ENCODE results near the gene C11orf68.

DNA sequence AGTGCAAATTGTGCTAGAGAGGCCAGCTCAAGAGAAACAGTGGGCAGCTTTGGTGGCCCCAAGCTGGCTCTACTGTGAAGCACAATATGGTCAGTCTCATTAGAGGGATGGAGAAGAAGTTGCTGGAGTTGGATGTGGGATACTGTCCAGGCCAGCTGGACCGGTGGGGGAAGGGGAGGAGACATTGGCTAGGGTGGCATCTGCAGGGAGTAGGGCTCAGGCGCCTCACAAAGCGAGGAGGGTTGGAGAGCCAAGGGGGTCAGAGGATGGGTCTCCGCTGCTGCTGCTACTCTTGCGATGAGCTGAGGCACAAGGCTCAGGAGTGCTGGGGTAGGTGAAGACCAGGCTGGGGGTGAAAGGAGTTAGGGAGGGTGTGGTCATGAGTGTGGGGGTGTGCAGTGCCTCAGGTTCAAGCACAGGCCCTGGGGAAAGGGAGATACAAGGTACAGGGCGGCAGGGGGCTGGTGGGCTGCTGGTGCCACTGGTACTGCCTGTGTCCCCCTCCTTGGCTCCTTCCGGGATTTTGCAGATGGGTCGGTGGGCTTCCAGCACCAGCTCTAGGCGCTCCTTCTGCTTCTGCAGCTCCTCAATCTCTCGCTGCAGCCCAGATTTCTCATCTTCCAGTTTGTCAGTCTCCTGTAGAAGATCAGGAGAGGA lies 26.1 kb downstream of the C11orf68 start:
- no peak for TF ChIP-seq POLR2A (IDR thresholded peaks at IDR 0.05; ENCODE audit: control extremely low read depth in 1 of 2, low read depth in 2 of 2, low read length in 2 of 2)
- TF ChIP-seq CTCF (IDR thresholded peaks at IDR 0.05; ENCODE audit: control extremely low read depth in 1 of 3, insufficient read depth in 1 of 3, low read depth in 1 of 3, low read length in 3 of 3), result no peak
- no peak; the same call in 1 of the 2 replicates for TF ChIP-seq POLR2AphosphoS5 (IDR thresholded peaks at IDR 0.05; ENCODE audit: low read depth, low read length)
